ENCODE data around the gene ERBB4. TPM values are rescaled to one million over a fixed set of nuclear protein-coding genes. Genes with fewer than 3 reads are reported as not detected.
"Not testable (repeated sequence)": the region's sequence is repeated elsewhere in the genome, so short reads cannot be mapped to it uniquely, and the experiment has no call there.

Gene ERBB4
- total RNA-seq, 1 donor from 2014 or later: 0.07 TPM

DNA sequence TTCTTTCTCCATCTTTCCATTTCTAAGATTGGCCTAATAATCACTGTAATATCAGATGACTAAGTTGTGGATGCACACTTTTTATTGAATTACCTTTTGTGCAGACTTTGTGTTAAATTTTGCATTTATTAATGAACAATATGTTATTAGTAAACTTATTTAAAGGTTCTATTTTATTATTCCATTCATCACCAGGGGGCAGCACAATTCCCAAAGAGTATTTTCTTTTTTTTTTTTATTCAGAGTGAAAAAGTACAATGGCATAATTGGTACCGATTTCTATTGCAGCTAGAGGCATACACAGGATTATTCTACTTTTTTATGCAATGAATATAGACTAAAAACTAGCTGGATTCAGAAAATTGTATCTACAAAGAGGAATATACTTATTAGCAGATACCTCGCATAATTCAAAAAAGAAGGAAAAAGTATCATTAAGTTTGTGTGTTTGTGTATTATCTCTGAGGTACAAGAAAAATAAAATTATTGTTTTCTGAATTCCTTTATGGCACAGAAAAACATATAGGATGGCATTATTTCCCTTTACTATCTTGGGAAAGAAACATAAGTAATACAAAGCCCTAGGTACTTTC, 390.6 kb downstream of the ERBB4 start:
- no peak for DNase-seq (ENCODE audit: low read depth, low spot score)

DNA sequence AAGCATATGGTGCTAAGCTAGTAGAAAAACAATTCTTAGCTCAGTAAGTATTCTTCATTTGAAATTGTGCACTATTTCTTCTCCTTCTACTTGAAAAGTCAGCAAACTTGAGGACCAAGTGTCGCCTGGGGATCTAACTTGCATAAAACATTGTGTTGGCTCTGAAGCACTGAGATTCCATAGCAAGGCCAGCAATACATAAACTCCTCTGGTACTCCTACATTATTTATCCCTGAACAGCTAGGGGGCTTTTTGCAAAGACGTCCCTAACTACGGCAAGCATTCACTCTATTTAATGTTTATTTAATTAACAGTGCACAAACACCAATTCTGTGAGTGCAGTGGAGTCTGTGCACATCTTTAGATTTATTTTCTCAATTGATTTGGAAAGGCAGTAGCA, 392.2 kb downstream of the ERBB4 start:
- DNase-seq (ENCODE audit: low read depth, low spot score): no peak

DNA sequence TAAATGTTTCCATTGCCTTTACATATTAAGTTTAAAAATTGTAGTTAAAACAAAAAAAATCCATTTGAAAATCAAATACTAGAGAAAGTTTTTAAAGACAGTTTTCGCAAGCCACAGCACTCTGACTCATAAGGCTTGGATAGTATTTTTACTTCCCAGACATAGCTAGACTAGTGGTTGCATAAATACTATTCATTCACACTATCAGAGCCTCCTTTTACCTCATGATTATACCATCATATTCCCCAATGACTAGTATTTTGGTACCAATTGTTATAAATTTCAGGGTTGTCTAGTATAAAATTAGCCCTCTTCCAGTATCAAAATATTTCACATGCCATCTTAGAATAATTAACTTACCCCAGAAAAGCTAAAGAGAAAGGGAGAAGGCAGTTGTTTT, 393.5 kb downstream of the ERBB4 start:
- DNase-seq (ENCODE audit: low read depth, low spot score): no peak

- no peak for DNase-seq (ENCODE audit: low read depth, low spot score)
Observed at GRCh38 chr2:212142631-212143030, 396.0 kb downstream of the ERBB4 start.

DNA sequence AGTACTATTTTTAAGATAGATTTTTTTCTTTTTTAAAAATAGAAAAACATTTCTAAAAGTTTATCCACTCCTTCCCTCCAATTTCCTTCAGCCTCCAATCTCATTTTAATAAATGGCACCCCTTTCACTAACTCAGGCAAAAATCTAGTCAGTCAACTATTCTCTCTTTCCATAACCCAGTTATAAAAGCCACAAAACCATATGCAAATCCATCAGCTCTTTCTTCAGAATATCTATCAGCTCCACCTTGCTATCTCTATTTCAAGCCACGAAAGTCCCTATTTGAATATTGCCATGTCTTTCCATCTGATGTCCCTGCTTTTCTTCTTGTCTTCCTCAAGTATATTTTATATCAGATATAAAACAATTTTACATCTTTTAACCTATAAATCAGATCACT, 397.1 kb downstream of the ERBB4 start:
- DNase-seq (ENCODE audit: low read depth, low spot score): no peak

GRCh38 chr2:212136216-212136795, 402.3 kb downstream of the ERBB4 start:
- no peak for DNase-seq (ENCODE audit: low read depth, low spot score)

DNA sequence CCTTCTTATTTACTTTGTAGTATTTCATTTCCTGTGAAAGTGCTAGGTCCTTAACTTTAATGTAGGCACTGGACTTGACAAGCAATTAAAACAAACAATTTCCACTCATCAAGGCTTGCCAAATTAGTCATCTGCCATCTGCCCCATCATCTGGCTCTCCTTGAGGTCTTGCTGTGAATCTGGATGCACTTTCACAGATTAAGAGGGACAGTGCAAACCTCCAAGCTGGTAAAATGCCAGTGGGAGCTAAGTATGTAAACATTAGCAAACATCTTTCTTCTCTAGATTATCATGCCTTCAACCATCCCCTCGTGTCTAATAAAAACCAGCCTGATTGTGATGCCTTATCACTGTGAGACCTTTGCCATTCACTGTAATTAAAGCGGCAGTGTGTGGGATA, 402.9 kb downstream of the ERBB4 start:
- DNase-seq (ENCODE audit: low read depth, low spot score): no peak

DNA sequence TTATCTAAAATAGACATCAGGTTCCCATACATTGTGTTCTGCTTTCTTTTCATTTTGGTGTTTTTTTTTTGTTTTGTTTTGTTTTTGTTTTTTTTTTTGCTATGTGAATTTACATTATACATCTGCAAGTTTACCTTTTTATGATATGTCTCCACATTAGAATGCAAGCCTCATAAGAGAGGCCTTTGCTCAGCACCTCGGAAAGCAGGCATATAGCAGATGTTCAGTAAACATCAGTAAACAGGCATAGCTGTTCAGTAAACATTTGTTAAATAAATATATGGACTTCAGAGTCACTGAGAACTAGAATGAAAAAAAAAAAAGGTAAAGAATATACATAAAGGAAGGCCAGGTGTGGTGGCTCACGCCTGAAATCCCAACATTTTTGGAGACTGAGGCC, 405.3 kb downstream of the ERBB4 start:
- no peak for DNase-seq (ENCODE audit: low read depth, low spot score)

GRCh38 chr2:212124598-212124997, 414.0 kb downstream of the ERBB4 start:
- no peak for DNase-seq (ENCODE audit: low read depth, low spot score)

GRCh38 chr2:212119591-212119990, 419.0 kb downstream of the ERBB4 start:
- DNase-seq (ENCODE audit: low read depth, low spot score): no peak

- no peak for DNase-seq (ENCODE audit: low read depth, low spot score)
Observed at GRCh38 chr2:212117926-212118325, 420.7 kb downstream of the ERBB4 start.

- no peak for DNase-seq (ENCODE audit: low read depth, low spot score)
Observed at GRCh38 chr2:212114489-212114888, 424.1 kb downstream of the ERBB4 start.

DNA sequence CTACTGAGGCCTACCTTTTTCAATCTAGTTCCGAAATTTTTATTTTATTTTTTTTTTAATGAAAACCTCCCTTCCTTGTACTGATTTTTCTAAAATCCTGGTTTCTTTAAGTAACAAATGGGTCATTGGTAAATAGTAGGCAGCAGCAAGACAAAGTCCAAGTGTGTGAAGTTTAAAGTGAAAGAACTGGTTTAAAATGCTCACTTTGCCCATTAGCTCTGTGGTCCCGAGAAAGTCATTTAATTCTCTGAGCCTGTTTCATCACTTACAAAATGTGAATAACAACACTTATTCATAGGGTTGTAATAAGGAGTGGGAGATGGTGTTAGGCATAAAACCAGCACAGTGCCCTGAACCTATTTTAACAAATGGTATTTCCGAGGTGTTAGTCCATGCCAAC, 426.2 kb downstream of the ERBB4 start:
- no peak for DNase-seq (ENCODE audit: low read depth, low spot score)

GRCh38 chr2:212109792-212110680, 428.6 kb downstream of the ERBB4 start:
- peak; percentile 27 for DNase-seq (ENCODE audit: low read depth, low spot score)

DNA sequence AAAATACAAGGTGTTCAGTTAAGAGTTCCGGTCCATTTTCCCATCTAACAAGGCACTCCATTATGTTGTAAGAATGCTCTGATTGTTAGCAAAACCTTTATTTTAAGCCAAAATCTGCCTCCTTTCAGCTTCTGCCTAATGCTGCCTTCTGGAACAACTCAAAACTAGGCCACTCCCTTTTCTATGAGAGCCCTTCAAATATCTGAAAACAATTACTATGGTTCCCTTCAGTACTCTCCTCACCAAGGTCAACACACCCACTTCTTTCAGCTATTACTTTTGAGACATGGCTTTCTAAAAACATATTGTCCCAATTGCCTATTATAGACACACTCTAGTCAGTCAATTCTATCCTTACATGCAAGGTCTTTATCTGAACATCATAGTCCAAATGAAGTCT, 429.4 kb downstream of the ERBB4 start:
- DNase-seq (ENCODE audit: low read depth, low spot score): no peak

GRCh38 chr2:212107989-212108388, 430.6 kb downstream of the ERBB4 start:
- no peak for DNase-seq (ENCODE audit: low read depth, low spot score)

DNA sequence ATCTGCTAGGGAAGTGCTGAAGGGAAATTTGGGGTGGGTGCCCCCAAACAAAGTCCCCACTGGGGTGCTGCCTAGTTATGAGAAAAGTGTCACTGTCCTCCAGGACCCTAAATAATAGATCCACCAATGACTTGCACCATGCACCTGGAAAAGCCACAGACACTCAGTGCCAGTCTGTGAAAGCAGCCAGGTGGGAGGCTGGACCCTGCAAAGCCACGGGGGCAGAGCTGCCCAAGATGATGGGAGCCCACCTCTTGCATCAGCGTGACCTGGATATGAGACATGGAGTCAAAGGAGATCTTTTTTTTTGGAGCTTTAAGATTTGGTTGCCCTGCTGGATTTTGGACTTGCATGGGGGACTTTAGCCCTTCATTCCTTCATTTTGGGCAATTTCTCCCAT, 431.6 kb downstream of the ERBB4 start:
- no peak for DNase-seq (ENCODE audit: low read depth, low spot score)

DNA sequence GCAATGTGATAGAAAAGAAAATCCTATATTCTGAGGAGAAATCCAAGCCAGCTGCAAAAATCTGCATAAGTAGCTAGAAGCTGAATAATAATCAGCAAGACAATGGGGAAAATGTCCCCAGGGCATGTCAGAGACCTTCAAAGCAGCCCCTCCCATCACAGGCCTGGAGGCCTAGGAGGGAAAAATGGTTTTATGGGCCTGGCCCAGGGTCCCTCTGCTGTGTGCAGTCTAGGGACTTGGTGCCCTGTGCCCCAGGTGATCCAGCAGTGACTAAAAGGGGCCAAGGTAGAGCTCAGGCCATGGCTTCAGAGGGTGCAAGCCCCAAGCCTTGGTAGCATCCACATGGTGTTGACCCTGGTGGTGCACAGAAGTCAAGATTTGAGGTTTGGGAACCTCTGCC, 432.1 kb downstream of the ERBB4 start:
- DNase-seq (ENCODE audit: low read depth, low spot score): not testable (repeated sequence)

GRCh38 chr2:212099658-212100057, 438.9 kb downstream of the ERBB4 start:
- no peak for DNase-seq (ENCODE audit: low read depth, low spot score)

DNA sequence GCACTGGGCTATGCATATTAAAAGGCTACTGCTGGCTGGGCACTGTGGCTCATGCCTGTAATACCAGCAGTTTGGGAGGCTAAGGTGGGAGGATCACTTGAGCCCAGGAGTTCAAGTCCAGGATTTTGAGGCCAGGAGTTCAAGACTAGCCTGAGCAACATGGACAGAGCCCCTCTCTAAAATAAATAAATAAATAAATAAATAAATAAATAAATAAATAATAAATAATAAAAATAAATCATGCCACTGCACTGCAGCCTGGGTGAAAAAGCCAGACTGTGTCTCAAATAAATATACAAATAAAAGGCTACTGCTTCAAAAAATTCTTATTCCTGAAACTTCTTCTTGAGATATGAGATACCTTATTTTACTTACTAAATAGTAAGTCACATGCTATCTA, 439.6 kb downstream of the ERBB4 start:
- no peak for DNase-seq (ENCODE audit: low read depth, low spot score)

DNA sequence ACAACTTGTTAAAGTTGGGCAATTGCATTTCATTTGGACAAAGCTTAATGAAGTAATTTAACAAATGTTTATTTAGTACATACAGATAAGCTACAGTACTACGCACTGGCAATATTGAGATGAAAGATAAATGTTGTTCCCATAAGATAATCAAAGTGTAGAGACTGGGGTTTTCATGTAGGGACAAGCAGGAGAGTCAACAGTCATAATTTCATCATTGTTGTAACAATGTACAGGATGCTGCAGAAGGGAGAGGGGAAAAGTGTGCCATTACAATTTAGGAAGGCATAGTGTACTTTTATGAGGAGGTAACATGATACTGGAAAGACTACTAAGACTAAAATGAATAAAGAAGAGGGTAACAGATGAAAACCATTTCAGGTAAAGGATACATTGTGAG, 441.6 kb downstream of the ERBB4 start:
- DNase-seq (ENCODE audit: low read depth, low spot score): no peak

DNA sequence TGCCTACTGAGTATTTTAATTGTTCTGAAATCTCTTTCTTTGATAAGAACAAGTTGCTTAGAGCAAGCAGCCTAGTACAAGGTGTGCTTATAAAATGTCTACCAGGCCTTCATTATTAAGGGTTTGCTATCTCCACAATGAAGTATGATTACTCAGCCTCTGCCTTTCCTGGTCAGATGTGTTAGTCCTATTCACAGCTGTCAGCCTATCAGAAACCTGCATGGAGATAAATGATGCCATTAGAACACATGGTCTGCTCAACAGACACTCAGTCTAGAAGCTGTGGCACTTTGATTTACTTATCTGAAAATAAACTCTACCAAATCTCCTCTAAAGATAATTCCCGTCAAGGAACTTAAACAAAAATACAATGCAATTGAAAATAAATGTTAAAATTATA, 448.7 kb downstream of the ERBB4 start:
- DNase-seq (ENCODE audit: low read depth, low spot score): no peak

GRCh38 chr2:212088353-212088752, 450.2 kb downstream of the ERBB4 start:
- DNase-seq (ENCODE audit: low read depth, low spot score): no peak
